Right forelimb (tissue), 1 donor: Measurements from ENCODE around the gene ATP8A2.
A peak's percentile ranks its signal among the peaks of the same experiment; 100 is the strongest.

Experiments used
- DNase-seq: peaks from one replicate; pipeline ENCODE4 v3.0.0-alpha.2; 2018

The ATP8A2 gene

GRCh38 chr13:25384758-25385410, 13.1 kb downstream of the ATP8A2 start:
- no peak for DNase-seq

- DNase-seq: no peak
Measured at GRCh38 chr13:25391932-25392331, 20.2 kb downstream of the ATP8A2 start.

GRCh38 chr13:25394402-25395060, 22.8 kb downstream of the ATP8A2 start:
- DNase-seq: no peak

- no peak for DNase-seq
Measured at GRCh38 chr13:25397763-25398162, 26.0 kb downstream of the ATP8A2 start.

- no peak for DNase-seq
Measured at GRCh38 chr13:25400925-25401324, 29.2 kb downstream of the ATP8A2 start.

- no peak for DNase-seq
Measured at GRCh38 chr13:25401958-25402357, 30.2 kb downstream of the ATP8A2 start.

- no peak for DNase-seq
Measured at GRCh38 chr13:25406377-25406776, 34.6 kb downstream of the ATP8A2 start.

- no peak for DNase-seq
Measured at GRCh38 chr13:25409938-25410337, 38.2 kb downstream of the ATP8A2 start.

- no peak for DNase-seq
Measured at GRCh38 chr13:25415241-25415640, 43.5 kb downstream of the ATP8A2 start.

- no peak for DNase-seq
Measured at GRCh38 chr13:25417535-25417934, 45.8 kb downstream of the ATP8A2 start.

- no peak for DNase-seq
Measured at GRCh38 chr13:25420161-25420560, 48.4 kb downstream of the ATP8A2 start.

GRCh38 chr13:25421612-25422011, 49.8 kb downstream of the ATP8A2 start:
- no peak for DNase-seq

- no peak for DNase-seq
Measured at GRCh38 chr13:25422153-25422552, 50.4 kb downstream of the ATP8A2 start.

GRCh38 chr13:25423831-25424230, 52.1 kb downstream of the ATP8A2 start:
- no peak for DNase-seq

GRCh38 chr13:25429466-25429865, 57.7 kb downstream of the ATP8A2 start:
- DNase-seq: no peak

- DNase-seq: peak; percentile 47
Measured at GRCh38 chr13:25432691-25433090, 60.9 kb downstream of the ATP8A2 start.

- no peak for DNase-seq
Measured at GRCh38 chr13:25440061-25440460, 68.3 kb downstream of the ATP8A2 start.

- DNase-seq: no peak
Measured at GRCh38 chr13:25446261-25446660, 74.5 kb downstream of the ATP8A2 start.

- no peak for DNase-seq
Measured at GRCh38 chr13:25447396-25447795, 75.6 kb downstream of the ATP8A2 start.

- DNase-seq: no peak
Measured at GRCh38 chr13:25453850-25454365, 82.1 kb downstream of the ATP8A2 start.

- DNase-seq: no peak
Measured at GRCh38 chr13:25455146-25455545, 83.4 kb downstream of the ATP8A2 start.

- DNase-seq: no peak
Measured at GRCh38 chr13:25457566-25457965, 85.8 kb downstream of the ATP8A2 start.

GRCh38 chr13:25462301-25463125, 90.7 kb downstream of the ATP8A2 start:
- no peak for DNase-seq

- no peak for DNase-seq
Measured at GRCh38 chr13:25463496-25463895, 91.7 kb downstream of the ATP8A2 start.
